H1 (cell line): ENCODE data around the gene ATM. TPM values are rescaled to one million over a fixed set of nuclear protein-coding genes. Genes with fewer than 3 reads are reported as not detected.

Source experiments
- HDAC6 ChIP-seq: IDR thresholded peaks from one replicate; pipeline ENCODE4 v1.7.1; 2012; ENCODE audit warnings: low read depth, mild to moderate bottlenecking, inconsistent platforms, low read length, moderate library complexity
- TBP ChIP-seq: IDR thresholded peaks from 2 replicates; pipeline ENCODE4 v1.6.1; 2011; ENCODE audit warnings: low read depth, low read length, improper control_type of control experiment
- polyA plus RNA-seq, 7 experiments: library from polyadenylated mRNA; depleted of rRNA in 3 of 7; stranded (reverse) in 5 of 7; unstranded in 2 of 7; fragments of >200 nt in 5 of 7; fragments of 200-250 nt in 2 of 7; gene quantifications; 1 replicate in 5 of 7; 2 replicates in 1 of 7; 4 replicates in 1 of 7; pipeline versions ENCODE4 v1.2.1 to v1.2.3, GENCODE V29; 2011 to 2013; ENCODE audit warnings: missing spikeins in 2 of 7, mixed read lengths in 2 of 7
- total RNA-seq: library from RNA; stranded (reverse); fragmentation: NEBNext Ultra II Directional; extraction: Animal tissue kit (Norgen Biotek cat#: 25700); gene quantifications from 2 replicates; pipeline ENCODE4 v1.2.1, GENCODE V29; 2021
- TF ChIP-seq, protein P1 (sequence below): IDR thresholded peaks from 2 replicates; pipeline ENCODE4 v1.6.1; 2012; ENCODE audit warnings: low read length, inconsistent platforms

Gene ATM
- total and polyA plus RNA-seq, 2 of the 8 experiments (the other 6 are each of a cell fraction or from before 2014, with no cell fraction given): 14.9 to 55.4 TPM

DNA sequence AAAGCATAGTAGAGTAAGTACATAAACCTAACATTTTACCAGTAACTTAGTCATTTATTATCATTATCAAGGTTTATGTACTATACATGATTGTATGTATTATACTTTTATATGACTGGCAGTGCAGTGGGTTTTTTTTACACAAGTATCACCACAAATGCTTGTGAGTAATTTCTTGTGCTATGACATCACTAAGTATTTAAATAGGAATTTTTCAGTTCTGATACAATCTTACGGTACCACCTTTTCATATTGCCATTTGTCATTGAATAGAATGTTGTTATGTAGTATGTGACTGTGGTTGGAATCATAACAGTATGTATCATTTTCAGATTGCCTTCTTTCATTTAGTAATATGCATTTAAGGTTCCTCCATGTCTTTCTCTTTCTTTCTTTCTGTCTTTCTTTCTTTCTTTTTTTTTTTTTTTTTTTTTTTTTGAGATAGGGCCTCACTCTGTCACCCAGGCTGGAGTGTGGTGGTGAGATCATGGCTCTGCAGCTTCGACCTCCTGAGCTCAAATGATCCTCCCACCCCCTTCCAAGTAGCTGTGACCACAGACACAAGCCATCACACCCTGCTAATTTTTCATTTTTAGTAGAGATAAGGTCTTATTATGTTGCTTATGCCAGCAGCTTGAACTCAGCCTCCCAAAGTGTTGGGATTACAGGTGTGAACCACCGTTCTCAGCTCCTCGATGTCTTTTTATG, 18.6 kb downstream of the ATM start (continued):
- TF ChIP-seq, protein P1, sequence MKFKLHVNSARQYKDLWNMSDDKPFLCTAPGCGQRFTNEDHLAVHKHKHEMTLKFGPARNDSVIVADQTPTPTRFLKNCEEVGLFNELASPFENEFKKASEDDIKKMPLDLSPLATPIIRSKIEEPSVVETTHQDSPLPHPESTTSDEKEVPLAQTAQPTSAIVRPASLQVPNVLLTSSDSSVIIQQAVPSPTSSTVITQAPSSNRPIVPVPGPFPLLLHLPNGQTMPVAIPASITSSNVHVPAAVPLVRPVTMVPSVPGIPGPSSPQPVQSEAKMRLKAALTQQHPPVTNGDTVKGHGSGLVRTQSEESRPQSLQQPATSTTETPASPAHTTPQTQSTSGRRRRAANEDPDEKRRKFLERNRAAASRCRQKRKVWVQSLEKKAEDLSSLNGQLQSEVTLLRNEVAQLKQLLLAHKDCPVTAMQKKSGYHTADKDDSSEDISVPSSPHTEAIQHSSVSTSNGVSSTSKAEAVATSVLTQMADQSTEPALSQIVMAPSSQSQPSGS: no peak
- TF ChIP-seq TBP: no peak
- TF ChIP-seq HDAC6: no peak
